K562 (cell line): ENCODE measurements around the gene FRAT2.

ENCODE experiments used
- EZH2 ChIP-seq: IDR thresholded peaks from 2 replicates; pipeline ENCODE4 v1.6.1; 2012; ENCODE audit warnings: low read depth, mild to moderate bottlenecking, inconsistent platforms, low read length, borderline replicate concordance
- KDM5B ChIP-seq: fragments of 200-600 bp; sonication (generic); IDR thresholded peaks from 2 replicates; pipeline ENCODE4 v1.6.1; 2012; ENCODE audit warnings: low read depth, mild to moderate bottlenecking, moderate library complexity, low read length, control low read depth, inconsistent platforms; ENCODE audit not compliant: insufficient replicate concordance
- NEUROD1 ChIP-seq: fragments of 150-350 bp; IDR thresholded peaks from 2 replicates; pipeline ENCODE4 v1.6.1; 2014; ENCODE audit warnings: borderline replicate concordance, low read length, low read depth; ENCODE audit not compliant: partially characterized antibody
- NFRKB ChIP-seq: fragments of 450-650 bp; IDR thresholded peaks from 2 replicates; pipeline ENCODE4 v1.6.1; 2016; ENCODE audit warnings: low read depth
- RBFOX2 ChIP-seq: fragments of 200-400 bp; formaldehyde crosslinking; IDR thresholded peaks from 2 replicates; pipeline ENCODE4 v1.6.1; 2017; ENCODE audit warnings: low read depth, mild to moderate bottlenecking, low read length, moderate library complexity
- SREBF1 ChIP-seq: fragments of 150-350 bp; IDR thresholded peaks from 2 replicates; pipeline ENCODE4 v1.6.1; 2014; ENCODE audit warnings: antibody characterized with exemption, low read depth, low read length, borderline replicate concordance
- STAT5B ChIP-seq: fragments of 250-450 bp; sonication (Bioruptor Pico); IDR thresholded peaks from 2 replicates; pipeline ENCODE4 v1.8.0; 2021; ENCODE audit warnings: mild to moderate bottlenecking, inconsistent platforms
- YY1 ChIP-seq, 3 experiments: IDR thresholded peaks; 2 replicates each; pipeline ENCODE4 v1.6.1; 2011; ENCODE audit warnings: low read length in 2 of 3, mild to moderate bottlenecking in 2 of 3, moderate library complexity in 2 of 3, borderline replicate concordance in 1 of 3, control low read depth in 1 of 3, low read depth in 1 of 3; ENCODE audit not compliant: insufficient read depth in 3 of 3, insufficient replicate concordance in 2 of 3, control insufficient read depth in 1 of 3, insufficient read length in 1 of 3; ENCODE audit errors: extremely low read depth in 1 of 3
- ZNF12 ChIP-seq: sonication (generic); formaldehyde crosslinking; IDR thresholded peaks from 2 replicates; pipeline ENCODE4 v1.4.0; 2020; ENCODE audit warnings: mild to moderate bottlenecking, missing genetic modification reagents
- ZNF24 ChIP-seq: fragments of 450-650 bp; IDR thresholded peaks from 2 replicates; pipeline ENCODE4 v1.6.1; 2016
- ZNF445 ChIP-seq: fragments of 250-450 bp; sonication (Bioruptor Pico); IDR thresholded peaks from 2 replicates; pipeline ENCODE4 v1.4.0; 2020; ENCODE audit warnings: low read depth, mild to moderate bottlenecking, moderate library complexity
- TF ChIP-seq, protein P1 (sequence below), 3 experiments: IDR thresholded peaks in 2 of 3; conservative IDR thresholded peaks in 1 of 3; 2 replicates each; pipeline ENCODE4 v1.5.1; 2011 to 2012; ENCODE audit warnings: low read length in 3 of 3, mild to moderate bottlenecking in 3 of 3, control low read depth in 2 of 3, improper control_type of control experiment in 1 of 3, inconsistent platforms in 1 of 3, low read depth in 1 of 3, mixed read lengths in 1 of 3, moderate library complexity in 1 of 3; ENCODE audit not compliant: insufficient read depth in 2 of 3

- TF ChIP-seq YY1 (IDR thresholded peaks at IDR 0.05; ENCODE audit: borderline replicate concordance in 1 of 3, control insufficient read depth in 1 of 3, extremely low read depth in 1 of 3, insufficient read depth in 3 of 3, insufficient read length in 1 of 3, insufficient replicate concordance in 2 of 3, low read depth in 1 of 3, low read length in 2 of 3), result no peak
- no peak for TF ChIP-seq KDM5B
- no peak for TF ChIP-seq ZNF24
- no peak for TF ChIP-seq RBFOX2
- TF ChIP-seq NEUROD1, result no peak
- no peak for TF ChIP-seq ZNF12 (CRISPR knock-in tag)
- TF ChIP-seq STAT5B (CRISPR knock-in tag), result no peak
- TF ChIP-seq, protein P1, sequence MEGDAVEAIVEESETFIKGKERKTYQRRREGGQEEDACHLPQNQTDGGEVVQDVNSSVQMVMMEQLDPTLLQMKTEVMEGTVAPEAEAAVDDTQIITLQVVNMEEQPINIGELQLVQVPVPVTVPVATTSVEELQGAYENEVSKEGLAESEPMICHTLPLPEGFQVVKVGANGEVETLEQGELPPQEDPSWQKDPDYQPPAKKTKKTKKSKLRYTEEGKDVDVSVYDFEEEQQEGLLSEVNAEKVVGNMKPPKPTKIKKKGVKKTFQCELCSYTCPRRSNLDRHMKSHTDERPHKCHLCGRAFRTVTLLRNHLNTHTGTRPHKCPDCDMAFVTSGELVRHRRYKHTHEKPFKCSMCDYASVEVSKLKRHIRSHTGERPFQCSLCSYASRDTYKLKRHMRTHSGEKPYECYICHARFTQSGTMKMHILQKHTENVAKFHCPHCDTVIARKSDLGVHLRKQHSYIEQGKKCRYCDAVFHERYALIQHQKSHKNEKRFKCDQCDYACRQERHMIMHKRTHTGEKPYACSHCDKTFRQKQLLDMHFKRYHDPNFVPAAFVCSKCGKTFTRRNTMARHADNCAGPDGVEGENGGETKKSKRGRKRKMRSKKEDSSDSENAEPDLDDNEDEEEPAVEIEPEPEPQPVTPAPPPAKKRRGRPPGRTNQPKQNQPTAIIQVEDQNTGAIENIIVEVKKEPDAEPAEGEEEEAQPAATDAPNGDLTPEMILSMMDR (IDR thresholded peaks at IDR 0.05 in 2 of 3, conservative IDR thresholded peaks at IDR 0.05 in 1 of 3; ENCODE audit: insufficient read depth in 2 of 3, low read depth in 1 of 3, low read length in 3 of 3), result no peak
- no peak for TF ChIP-seq ZNF445 (CRISPR knock-in tag)
- TF ChIP-seq SREBF1, result no peak
- TF ChIP-seq NFRKB, result no peak
- no peak for TF ChIP-seq EZH2
Measured at GRCh38 chr10:97336942-97337831, 2.7 kb upstream of the FRAT2 start.
